GM21529 (cell line): ENCODE measurements around the gene PLTP.

Experiments
- ATAC-seq: cut with Tn5 transposase; IDR thresholded peaks from one replicate; pipeline ENCODE4 v1.9.1; 2021; ENCODE audit not compliant: unreplicated experiment

The PLTP gene

DNA sequence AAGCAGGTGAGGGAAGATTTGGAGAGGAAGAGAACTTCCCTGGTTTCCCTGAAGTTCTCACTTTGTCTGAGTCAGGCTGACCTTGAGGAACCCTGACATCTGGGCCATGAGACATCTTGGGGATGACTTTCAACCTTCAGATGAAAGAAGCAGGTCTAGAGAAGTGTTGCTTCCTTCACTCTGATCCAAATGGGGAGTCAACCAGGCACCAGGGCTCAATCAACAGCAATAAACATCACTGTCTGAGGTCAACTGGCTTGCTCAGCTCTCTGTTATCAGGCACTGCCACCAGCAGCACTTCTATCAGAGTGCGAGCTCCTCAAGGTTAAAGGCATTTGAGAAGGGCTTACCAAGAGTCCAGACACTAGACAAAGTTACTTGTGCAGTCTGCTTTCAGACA, 61.0 kb downstream of the PLTP start:
- no peak for ATAC-seq

DNA sequence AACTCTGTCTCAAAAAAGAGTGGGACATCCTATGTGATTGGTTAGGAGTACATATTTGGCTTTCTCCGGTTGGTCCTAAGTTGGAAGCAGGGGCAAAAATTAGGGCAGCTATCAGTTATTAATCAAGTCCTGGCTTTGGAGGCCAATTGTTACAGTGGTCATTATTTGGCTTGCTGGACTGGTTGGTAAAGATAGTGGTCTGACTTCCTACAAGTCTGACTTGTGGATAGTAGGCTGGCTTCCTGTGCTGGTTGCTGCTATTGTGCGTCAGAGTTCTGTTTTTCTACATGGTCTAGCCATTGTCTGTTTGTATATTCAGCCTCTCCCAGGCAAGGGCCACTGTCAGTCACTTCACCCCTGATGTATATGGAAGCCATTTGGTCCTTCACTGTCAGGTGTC, 61.7 kb downstream of the PLTP start:
- no peak for ATAC-seq

DNA sequence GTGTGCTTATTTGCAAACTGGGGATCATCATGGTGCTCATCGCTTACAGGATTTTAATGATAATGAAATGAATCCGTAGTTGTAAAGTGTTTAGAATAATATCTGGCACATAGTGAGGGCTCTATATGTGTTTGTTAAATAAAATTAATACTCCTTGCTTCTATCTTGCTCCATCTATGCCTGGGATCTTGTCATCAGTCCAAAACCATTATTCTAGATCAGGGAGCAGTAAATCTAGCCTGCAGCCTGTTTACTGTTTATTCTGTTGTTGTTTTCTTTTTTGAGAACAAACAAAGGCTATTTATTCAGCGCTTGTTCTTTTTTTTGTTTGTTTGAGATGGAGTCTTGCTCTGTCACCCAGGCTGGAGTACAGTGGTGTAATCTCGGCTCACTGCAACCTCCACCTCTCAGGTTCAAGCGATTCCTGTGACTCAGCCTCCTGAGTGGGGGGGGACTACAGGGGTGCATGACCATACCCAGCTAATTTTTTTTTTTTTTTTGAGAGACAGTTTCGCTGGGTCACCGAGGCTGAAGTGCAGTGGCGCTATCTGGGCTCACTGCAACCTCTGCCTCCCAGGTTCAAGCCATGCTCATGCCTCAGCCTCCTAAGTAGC, 62.9 kb downstream of the PLTP start:
- ATAC-seq, result no peak
